Upper lobe of left lung (tissue), 6 donors: ENCODE data around the gene BMPR1B. TPM values are rescaled to one million over a fixed set of nuclear protein-coding genes. Genes with fewer than 3 reads are reported as not detected.

Source experiments
- ATAC-seq, 2 donors: fragments of 200-7000 bp; cut with Tn5 transposase; one replicate each; pipeline ENCODE4 v1.9.1; 2022; ENCODE audit warnings: mild to moderate bottlenecking in 2 of 2, moderate library complexity in 2 of 2; ENCODE audit not compliant: low FRiP score in 2 of 2
- DNase-seq, 2 donors: peaks; one replicate each; pipeline ENCODE4 v3.0.0-alpha.2; 2019 to 2020
- H3K27ac ChIP-seq, 4 donors: fragments of 200-600 bp; sonication (generic); one replicate each; pipeline ENCODE4 v1.5.1; 2016 to 2019
- H3K27me3 ChIP-seq, 4 donors: fragments of 200-600 bp; sonication (generic); one replicate each; pipeline ENCODE4 v1.5.1; 2017 to 2019
- H3K36me3 ChIP-seq, 4 donors: fragments of 200-600 bp; sonication (generic); one replicate each; pipeline ENCODE4 v1.5.1; 2016 to 2019
- H3K4me1 ChIP-seq, 4 donors: fragments of 200-600 bp; sonication (generic); one replicate each; pipeline ENCODE4 v1.5.1; 2018 to 2019
- H3K4me3 ChIP-seq, 4 donors: fragments of 200-600 bp; sonication (generic); one replicate each; pipeline ENCODE4 v1.5.1; 2017 to 2019; ENCODE audit warnings: mild to moderate bottlenecking in 2 of 4, moderate library complexity in 1 of 4
- H3K9me3 ChIP-seq, 4 donors: fragments of 200-600 bp; sonication (generic); one replicate each; pipeline ENCODE4 v1.5.1; 2018 to 2019
- EP300 ChIP-seq, 4 donors: sonication (generic); formaldehyde crosslinking; IDR thresholded peaks; one replicate each; pipeline ENCODE4 v1.5.1; 2017; ENCODE audit warnings: antibody characterized with exemption in 4 of 4, control low read depth in 2 of 4
- POLR2A ChIP-seq, 4 donors: fragments of 450-650 bp; IDR thresholded peaks; one replicate each; pipeline ENCODE4 v1.5.1; 2016 to 2017; ENCODE audit warnings: antibody characterized with exemption in 4 of 4, mild to moderate bottlenecking in 2 of 4
- POLR2AphosphoS5 ChIP-seq, 2 donors: sonication (generic); formaldehyde crosslinking; IDR thresholded peaks; one replicate each; pipeline ENCODE4 v1.5.1; 2017; ENCODE audit warnings: antibody characterized with exemption in 2 of 2
- WGBS, 2 donors: methylation state at CpG; one replicate each; pipeline ENCODE4 v1.1.5; 2017 to 2018; 5-methylcytosine and 5-hydroxymethylcytosine counted together
- total RNA-seq, 6 donors: library from RNA; depleted of rRNA in 4 of 6; stranded (reverse); fragments of >200 nt in 4 of 6; gene quantifications; one replicate each; pipeline versions ENCODE4 v1.1.0 to v1.2.1, GENCODE V29; 2016 to 2021
- TF ChIP-seq, protein P1 (sequence below), 6 experiments: fragments of 450-650 bp in 4 of 6; fragments of 200-600 bp in 2 of 6; sonication (generic) in 2 of 6; IDR thresholded peaks; one replicate each; pipeline ENCODE4 v1.5.1; 2016 to 2019; ENCODE audit warnings: antibody characterized with exemption in 6 of 6
- donor health status: DM: no; HTN: no; CAD: no; lungs with moderate emphysema.
- donor health status: DM: no; HTN: yes; CAD: no; lungs with severe emphysema.

Gene BMPR1B
- total RNA-seq, 6 donors from 2014 or later, result 0.78 to 7.7 (median 3.5) TPM

GRCh38 chr4:94917146-94917545 is 159.4 kb downstream of the BMPR1B start:
- Histone ChIP-seq H3K36me3 (no peaks in the 10 kb centered on the region), H3K27ac (no peak overlapping the region), H3K9me3 (peaks cover 0 to 7% (median 0%) of the 10 kb centered on the region in 4 donors), H3K4me1 (no peaks in the 10 kb centered on the region), H3K4me3 (no peak overlapping the region), H3K27me3 (no peaks in the 10 kb centered on the region)
- no peak for ATAC-seq
- WGBS, 2 donors, result 85 to 100% methylated on average over 1 to 2 of the region's 2 CpGs
- TF ChIP-seq, protein P1, sequence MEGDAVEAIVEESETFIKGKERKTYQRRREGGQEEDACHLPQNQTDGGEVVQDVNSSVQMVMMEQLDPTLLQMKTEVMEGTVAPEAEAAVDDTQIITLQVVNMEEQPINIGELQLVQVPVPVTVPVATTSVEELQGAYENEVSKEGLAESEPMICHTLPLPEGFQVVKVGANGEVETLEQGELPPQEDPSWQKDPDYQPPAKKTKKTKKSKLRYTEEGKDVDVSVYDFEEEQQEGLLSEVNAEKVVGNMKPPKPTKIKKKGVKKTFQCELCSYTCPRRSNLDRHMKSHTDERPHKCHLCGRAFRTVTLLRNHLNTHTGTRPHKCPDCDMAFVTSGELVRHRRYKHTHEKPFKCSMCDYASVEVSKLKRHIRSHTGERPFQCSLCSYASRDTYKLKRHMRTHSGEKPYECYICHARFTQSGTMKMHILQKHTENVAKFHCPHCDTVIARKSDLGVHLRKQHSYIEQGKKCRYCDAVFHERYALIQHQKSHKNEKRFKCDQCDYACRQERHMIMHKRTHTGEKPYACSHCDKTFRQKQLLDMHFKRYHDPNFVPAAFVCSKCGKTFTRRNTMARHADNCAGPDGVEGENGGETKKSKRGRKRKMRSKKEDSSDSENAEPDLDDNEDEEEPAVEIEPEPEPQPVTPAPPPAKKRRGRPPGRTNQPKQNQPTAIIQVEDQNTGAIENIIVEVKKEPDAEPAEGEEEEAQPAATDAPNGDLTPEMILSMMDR (IDR thresholded peaks at IDR 0.05), result no peak
- no peak for TF ChIP-seq POLR2AphosphoS5 (IDR thresholded peaks at IDR 0.05)
- no peak for TF ChIP-seq EP300 (IDR thresholded peaks at IDR 0.05)
- TF ChIP-seq POLR2A (IDR thresholded peaks at IDR 0.05), result no peak
- DNase-seq, result no peak

DNA sequence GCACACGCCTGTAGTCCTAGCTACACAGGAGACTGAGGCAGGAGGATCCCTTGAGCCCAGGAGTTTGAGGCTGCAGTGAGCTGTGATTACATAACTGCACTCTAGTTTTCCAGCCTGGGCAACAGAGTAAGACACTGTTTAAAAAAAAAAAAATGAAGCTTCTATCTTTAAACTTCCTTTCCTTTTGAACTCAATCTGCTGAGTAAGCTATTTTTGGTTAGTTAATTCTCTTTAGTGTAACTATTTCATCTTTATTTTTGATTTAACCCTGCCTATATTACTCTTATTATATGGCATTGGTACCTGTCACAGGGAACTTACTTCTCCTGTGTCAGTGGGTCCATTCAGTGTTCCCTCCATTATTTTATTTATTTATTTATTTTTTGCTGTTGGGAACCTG is 160.8 kb downstream of the BMPR1B start:
- DNase-seq (no peak), ATAC-seq (no peak)
- Histone ChIP-seq H3K36me3 (no peaks in the 10 kb centered on the region), H3K4me3 (no peak overlapping the region), H3K27me3 (no peaks in the 10 kb centered on the region), H3K4me1 (no peaks in the 10 kb centered on the region), H3K9me3 (peaks cover 0 to 7% (median 0%) of the 10 kb centered on the region in 4 donors), H3K27ac (no peak overlapping the region)
- 91 to 100% methylated on average over 1 of the region's 1 CpG for WGBS, 2 donors
- TF ChIP-seq POLR2A (IDR thresholded peaks at IDR 0.05), result no peak
- TF ChIP-seq POLR2AphosphoS5 (IDR thresholded peaks at IDR 0.05), result no peak
- TF ChIP-seq, protein P1 (IDR thresholded peaks at IDR 0.05), result no peak
- no peak for TF ChIP-seq EP300 (IDR thresholded peaks at IDR 0.05)

GRCh38 chr4:94920369-94920768 is 162.6 kb downstream of the BMPR1B start:
- TF ChIP-seq POLR2A (IDR thresholded peaks at IDR 0.05) (no peak), POLR2AphosphoS5 (IDR thresholded peaks at IDR 0.05) (no peak), EP300 (IDR thresholded peaks at IDR 0.05) (no peak)
- TF ChIP-seq, protein P1 (IDR thresholded peaks at IDR 0.05), result no peak
- WGBS, 2 donors, result 81 to 86% methylated on average over 4 of the region's 4 CpGs

GRCh38 chr4:94924566-94924965 is 166.8 kb downstream of the BMPR1B start:
- TF ChIP-seq EP300 (IDR thresholded peaks at IDR 0.05) (no peak), POLR2A (IDR thresholded peaks at IDR 0.05) (no peak), POLR2AphosphoS5 (IDR thresholded peaks at IDR 0.05) (no peak)
- TF ChIP-seq, protein P1 (IDR thresholded peaks at IDR 0.05), result no peak
- H3K27me3 ChIP-seq, result no peaks in the 10 kb centered on the region
- no peaks in the 10 kb centered on the region for H3K4me1 ChIP-seq
- H3K27ac ChIP-seq, result no peak overlapping the region
- no peak for DNase-seq
- WGBS, 2 donors, result 50 to 88% methylated on average over 2 of the region's 2 CpGs
- no peaks in the 10 kb centered on the region for H3K36me3 ChIP-seq
- no peaks in the 10 kb centered on the region for H3K9me3 ChIP-seq
- no peak overlapping the region for H3K4me3 ChIP-seq
- no peak for ATAC-seq

More at GRCh38 chr4:94920369-94920768, 162.6 kb downstream of the BMPR1B start:
- Histone ChIP-seq H3K36me3 (no peaks in the 10 kb centered on the region), H3K9me3 (peaks cover 0 to 7% (median 0%) of the 10 kb centered on the region in 4 donors), H3K4me1 (no peaks in the 10 kb centered on the region), H3K27ac (no peak overlapping the region), H3K27me3 (no peaks in the 10 kb centered on the region), H3K4me3 (no peak overlapping the region)
- no peak for ATAC-seq
- no peak for DNase-seq

DNA sequence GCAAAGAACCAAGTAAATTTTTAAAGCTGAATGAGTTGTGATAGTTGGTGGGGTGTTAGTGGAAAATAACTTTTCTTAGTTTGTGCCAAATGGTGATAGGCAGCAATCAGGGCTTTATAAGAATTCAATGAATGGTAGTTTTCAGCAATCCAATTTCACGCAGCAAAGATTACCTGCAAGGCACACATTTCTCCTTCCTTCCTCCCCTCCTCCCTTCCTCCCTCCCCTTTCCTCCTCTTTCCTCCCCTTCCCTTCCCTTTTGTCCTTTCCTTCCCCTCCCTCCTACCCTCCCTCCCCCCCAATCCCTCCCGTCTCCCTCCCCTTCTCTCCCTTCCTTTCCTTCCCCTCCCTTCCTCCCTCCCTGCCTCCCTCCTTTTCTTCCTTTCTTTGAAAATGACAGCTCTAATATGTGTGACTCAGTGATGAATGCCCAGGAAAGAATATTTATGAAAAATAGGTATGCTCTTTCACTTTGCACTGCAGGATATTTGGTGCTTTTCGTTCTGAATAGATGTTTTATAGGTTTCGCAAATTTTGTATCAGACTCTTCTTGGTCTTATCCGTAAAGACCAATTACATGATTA is 168.1 kb downstream of the BMPR1B start:
- ATAC-seq, result no peak
- DNase-seq, result no peak
- no peaks in the 10 kb centered on the region for H3K4me1 ChIP-seq
- no peak overlapping the region for H3K27ac ChIP-seq
- no peak for TF ChIP-seq POLR2AphosphoS5 (IDR thresholded peaks at IDR 0.05)
- no peak for TF ChIP-seq EP300 (IDR thresholded peaks at IDR 0.05)
- TF ChIP-seq POLR2A (IDR thresholded peaks at IDR 0.05), result no peak
- TF ChIP-seq, protein P1 (IDR thresholded peaks at IDR 0.05), result no peak
- H3K4me3 ChIP-seq, result no peak overlapping the region
- no peaks in the 10 kb centered on the region for H3K27me3 ChIP-seq
- H3K36me3 ChIP-seq, result no peaks in the 10 kb centered on the region
- 79 to 84% methylated on average over 4 to 5 of the region's 5 CpGs for WGBS, 2 donors
- no peaks in the 10 kb centered on the region for H3K9me3 ChIP-seq
